AG10803 (cell line): ENCODE measurements around the gene SLC4A3.

ENCODE experiments used
- DNase-seq: peaks from one replicate; pipeline ENCODE4 v3.0.0; 2010; ENCODE audit warnings: low read depth
- H3K4me3 ChIP-seq: 2 replicates; pipeline ENCODE4 v1.5.1; 2011; ENCODE audit warnings: mild to moderate bottlenecking, low read length, control low read depth
- CTCF ChIP-seq: conservative IDR thresholded peaks from 2 replicates; pipeline ENCODE4 v1.5.1; 2011; ENCODE audit warnings: mild to moderate bottlenecking, low read length, control low read depth, inconsistent platforms

SLC4A3 gene

GRCh38 chr2:219656526-219656925, 29.1 kb downstream of the SLC4A3 start:
- H3K4me3 ChIP-seq = no peak overlapping the region
- TF ChIP-seq CTCF = no peak
- no peak for DNase-seq

- DNase-seq = peak; percentile 68
- TF ChIP-seq CTCF = no peak
- no peak overlapping the region for H3K4me3 ChIP-seq
These were observed 30.9 kb downstream of the SLC4A3 start for GRCh38 chr2:219658196-219658846.

GRCh38 chr2:219658874-219659273, 31.4 kb downstream of the SLC4A3 start:
- H3K4me3 ChIP-seq = no peak overlapping the region
- no peak for TF ChIP-seq CTCF
- no peak for DNase-seq

GRCh38 chr2:219661197-219661954, 33.9 kb downstream of the SLC4A3 start:
- DNase-seq = no peak
- no peak overlapping the region for H3K4me3 ChIP-seq
- TF ChIP-seq CTCF = no peak

GRCh38 chr2:219661955-219662395, 34.5 kb downstream of the SLC4A3 start:
- TF ChIP-seq CTCF = no peak
- no peak overlapping the region for H3K4me3 ChIP-seq

GRCh38 chr2:219662566-219662965, 35.1 kb downstream of the SLC4A3 start:
- DNase-seq = no peak
- no peak overlapping the region for H3K4me3 ChIP-seq
- no peak for TF ChIP-seq CTCF

More at GRCh38 chr2:219661955-219662395, 34.5 kb downstream of the SLC4A3 start:
- peak; percentile 48 for DNase-seq
